Panc1 (cell line): ENCODE measurements around the gene GSX2. TPM values are rescaled to one million over a fixed set of nuclear protein-coding genes. Genes with fewer than 3 reads are reported as not detected.

ENCODE experiments used
- ATAC-seq: fragments of 200-7000 bp; cut with Tn5 transposase; 2 replicates; pipeline ENCODE4 v1.9.1; 2020; ENCODE audit warnings: mild to moderate bottlenecking, moderate library complexity
- BruUV-seq: library from RNA; stranded (reverse); fragments of 400-500 nt; replicated peaks from 2 replicates; lab custom pipeline; 2021; lab: Mats Ljungman, UMichigan
- CTCF ChIA-PET: fragments of 300-600 bp; sonication (Branson Sonifier 250); formaldehyde crosslinking; loops from one replicate; lab custom pipeline; 2022; ENCODE audit warnings: antibody characterized with exemption; lab: Charles Lee
- POLR2A ChIA-PET: fragments of 300-600 bp; sonication (Branson Sonifier 250); formaldehyde crosslinking; loops from one replicate; lab custom pipeline; 2022; ENCODE audit warnings: antibody characterized with exemption; lab: Charles Lee
- DNase-seq: peaks from one replicate; pipeline ENCODE4 v3.0.0-alpha.2; 2010; ENCODE audit warnings: low read depth, low spot score
- H3K27ac ChIP-seq: 2 replicates; pipeline ENCODE4 v1.5.1; 2011; ENCODE audit warnings: mild to moderate bottlenecking, low read length, inconsistent platforms
- H3K27me3 ChIP-seq: fragments of 200-500 bp; sonication (Bioruptor generic); 2 replicates; pipeline ENCODE4 v1.6.0; 2014; ENCODE audit warnings: low read length, inconsistent platforms; ENCODE audit not compliant: control insufficient read depth, insufficient read depth
- H3K36me3 ChIP-seq: fragments of 200-500 bp; sonication (Bioruptor generic); 2 replicates; pipeline ENCODE4 v1.5.1; 2014; ENCODE audit warnings: inconsistent platforms, mild to moderate bottlenecking, low read length, moderate library complexity; ENCODE audit not compliant: control insufficient read depth, insufficient read depth
- H3K4me1 ChIP-seq: 2 replicates; pipeline ENCODE4 v1.5.1; 2011; ENCODE audit warnings: inconsistent platforms, mild to moderate bottlenecking, low read length, moderate library complexity; ENCODE audit not compliant: control insufficient read depth, insufficient read depth
- H3K4me3 ChIP-seq, 2 experiments: 2 replicates each; pipeline ENCODE4 v1.5.1; 2011 to 2012; ENCODE audit warnings: low read depth in 2 of 2, low read length in 2 of 2, mild to moderate bottlenecking in 2 of 2, inconsistent platforms in 1 of 2, moderate library complexity in 1 of 2
- H3K9me3 ChIP-seq: fragments of 200-500 bp; sonication (Bioruptor generic); 2 replicates; pipeline ENCODE4 v1.5.1; 2014; ENCODE audit warnings: low read depth, mild to moderate bottlenecking, inconsistent platforms, low read length, moderate library complexity; ENCODE audit not compliant: control insufficient read depth, insufficient read depth
- CTCF ChIP-seq: fragments of 450-650 bp; IDR thresholded peaks from 2 replicates; pipeline ENCODE4 v1.5.1; 2017; ENCODE audit warnings: mild to moderate bottlenecking
- POLR2AphosphoS5 ChIP-seq: IDR thresholded peaks from 2 replicates; pipeline ENCODE4 v1.6.1; 2012; ENCODE audit warnings: mild to moderate bottlenecking, low read depth, low read length, moderate library complexity
- REST ChIP-seq, 2 experiments: IDR thresholded peaks; 2 replicates each; pipeline ENCODE4 v1.6.1; 2011 to 2012; ENCODE audit warnings: low read depth in 2 of 2, control low read depth in 1 of 2, low read length in 1 of 2, mild to moderate bottlenecking in 1 of 2, moderate library complexity in 1 of 2; ENCODE audit not compliant: insufficient read depth in 1 of 2
- SIN3A ChIP-seq: IDR thresholded peaks from 2 replicates; pipeline ENCODE4 v1.6.1; 2012; ENCODE audit warnings: low read depth, mild to moderate bottlenecking, low read length, moderate library complexity, borderline replicate concordance; ENCODE audit not compliant: insufficient read depth
- TCF7L2 ChIP-seq: IDR thresholded peaks from 2 replicates; pipeline ENCODE4 v1.6.1; 2011; ENCODE audit warnings: mild to moderate bottlenecking, low read depth, low read length, inconsistent platforms
- in situ Hi-C: cut with HindIII; loops from 2 replicates; pipeline ENCODE4 v1.10.0; 2016; ENCODE audit warnings: low sequenced_read_pairs, low pct_unique_long_range_greater_than_20kb
- intact Hi-C: fragments of 100-400 bp; cut with micrococcal nuclease; formaldehyde crosslinking; loops from one replicate; pipeline ENCODE4 v1.10.0; 2022; ENCODE audit not compliant: unreplicated experiment
- total RNA-seq: library from RNA; stranded (reverse); gene quantifications from one replicate; pipeline ENCODE4 v1.2.1, GENCODE V29; 2021; ENCODE audit not compliant: unreplicated experiment

The GSX2 gene
- total RNA-seq, 1 experiment from 2014 or later = not detected

GRCh38 chr4:54067166-54067565 lies 32.8 kb upstream of the GSX2 start:
- no TSS peak for BruUV-seq
- Histone ChIP-seq H3K9me3 (no peaks in the 10 kb centered on the region), H3K27me3 (no peaks in the 10 kb centered on the region), H3K4me3 (no peak overlapping the region), H3K36me3 (no peaks in the 10 kb centered on the region; the same call in 1 of the 2 replicates), H3K27ac (no peak overlapping the region), H3K4me1 (peaks cover 15% of the 10 kb centered on the region)
- intact Hi-C loops = no loop called here
- in situ Hi-C loops = no loop called here
- ATAC-seq = no peak
- TF ChIP-seq POLR2AphosphoS5 = no peak
- no peak for TF ChIP-seq REST (IDR thresholded peaks at IDR 0.05; ENCODE audit: insufficient read depth in 1 of 2, low read depth in 2 of 2, low read length in 1 of 2)
- TF ChIP-seq CTCF = no peak
- no peak for TF ChIP-seq TCF7L2
- TF ChIP-seq SIN3A = no peak
- ChIA-PET POLR2A (no interaction called here), CTCF (no interaction called here)
- no peak for DNase-seq

GRCh38 chr4:54073271-54073880 lies 26.6 kb upstream of the GSX2 start:
- no peak for TF ChIP-seq TCF7L2
- no peak for TF ChIP-seq CTCF
- TF ChIP-seq REST (IDR thresholded peaks at IDR 0.05; ENCODE audit: insufficient read depth in 1 of 2, low read depth in 2 of 2, low read length in 1 of 2) = no peak
- no peak for TF ChIP-seq POLR2AphosphoS5
- TF ChIP-seq SIN3A = no peak
- in situ Hi-C loops = no loop called here

More at GRCh38 chr4:54073271-54073880, 26.6 kb upstream of the GSX2 start:
- intact Hi-C loops = no loop called here
- BruUV-seq = no TSS peak
- ChIA-PET POLR2A (no interaction called here), CTCF (no interaction called here)
- DNase-seq (no peak), ATAC-seq (no peak)
- H3K9me3 ChIP-seq = no peaks in the 10 kb centered on the region
- H3K27me3 ChIP-seq = no peaks in the 10 kb centered on the region
- no peaks in the 10 kb centered on the region for H3K36me3 ChIP-seq
- peaks cover 5% of the 10 kb centered on the region; the same call in 1 of the 2 replicates for H3K4me1 ChIP-seq
- H3K27ac ChIP-seq = no peak overlapping the region
- H3K4me3 ChIP-seq = no peak overlapping the region
